Fibroblast of skin of left biceps (primary cell): Measurements from ENCODE around the gene DLG2.
A peak's percentile ranks its signal among the peaks of the same experiment; 100 is the strongest.

Experiments used
- DNase-seq, 2 experiments: peaks; one replicate each; pipeline ENCODE4 v3.0.0-alpha.2; 2013; ENCODE audit warnings: low read depth in 2 of 2

DLG2 gene

GRCh38 chr11:84780689-84781293 is 846.4 kb downstream of the DLG2 start:
- DNase-seq = peak in 1 of 2 experiments; percentile 13

GRCh38 chr11:84775503-84775902 is 851.6 kb downstream of the DLG2 start:
- no peak for DNase-seq

DNA sequence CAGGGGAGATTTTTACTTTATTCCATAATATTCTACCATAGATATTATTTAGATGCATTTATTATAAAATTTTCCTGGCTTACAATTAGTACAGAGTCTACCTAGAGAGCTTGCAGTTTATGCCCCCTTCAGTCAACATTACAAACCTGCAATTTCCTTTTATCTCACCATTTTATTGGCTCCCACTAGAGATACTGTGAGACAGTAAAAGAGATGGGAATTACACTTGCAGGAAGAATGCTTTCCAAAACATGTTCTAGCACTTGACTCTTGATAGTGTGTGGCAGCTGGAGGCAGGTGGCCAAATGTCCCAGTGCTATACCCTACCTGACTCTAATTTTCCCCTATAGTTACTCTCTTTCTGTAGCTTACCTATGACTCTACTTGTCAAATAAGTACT is 863.2 kb downstream of the DLG2 start:
- DNase-seq = no peak

DNA sequence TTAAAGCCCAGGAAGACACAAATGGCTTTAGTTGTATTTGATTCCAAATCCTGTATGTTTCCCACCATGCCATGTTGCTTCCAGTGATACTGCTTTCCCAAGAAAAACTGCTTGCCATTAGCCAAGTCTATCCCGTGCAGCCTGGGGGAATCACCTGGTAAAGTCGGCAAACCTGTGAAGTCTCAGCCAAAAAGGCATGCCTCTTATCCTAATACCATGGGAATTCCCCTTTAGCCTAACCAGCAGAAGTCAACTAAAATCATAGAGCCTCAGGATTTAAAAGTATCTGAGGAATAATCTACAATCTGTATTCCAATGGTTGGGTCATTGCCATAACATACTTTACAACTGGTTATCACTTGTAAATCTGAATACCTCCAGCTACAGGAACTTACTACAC is 869.4 kb downstream of the DLG2 start:
- DNase-seq = no peak

- no peak for DNase-seq
Observed at GRCh38 chr11:84751371-84751770, 875.8 kb downstream of the DLG2 start.

DNA sequence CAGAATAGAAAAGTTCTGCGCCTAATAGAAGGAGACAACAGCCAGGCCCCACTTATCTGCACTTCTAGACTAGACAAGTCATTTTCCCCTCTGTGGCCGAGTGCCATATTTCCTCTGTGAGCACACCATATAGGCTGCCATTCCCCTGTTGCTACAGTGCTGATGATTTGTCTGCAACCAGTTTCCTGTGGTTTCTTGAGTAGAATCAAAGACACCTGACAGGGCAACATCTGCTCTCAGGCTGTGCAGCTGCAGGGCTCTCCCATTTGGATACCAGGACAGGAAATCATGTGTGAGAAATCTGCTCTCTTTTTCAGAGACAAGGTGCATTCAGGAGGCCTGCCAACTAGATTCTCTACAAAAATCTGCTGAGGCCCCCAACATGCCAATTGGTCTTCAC is 879.3 kb downstream of the DLG2 start:
- no peak for DNase-seq

GRCh38 chr11:84740050-84740449 is 887.1 kb downstream of the DLG2 start:
- no peak for DNase-seq

DNA sequence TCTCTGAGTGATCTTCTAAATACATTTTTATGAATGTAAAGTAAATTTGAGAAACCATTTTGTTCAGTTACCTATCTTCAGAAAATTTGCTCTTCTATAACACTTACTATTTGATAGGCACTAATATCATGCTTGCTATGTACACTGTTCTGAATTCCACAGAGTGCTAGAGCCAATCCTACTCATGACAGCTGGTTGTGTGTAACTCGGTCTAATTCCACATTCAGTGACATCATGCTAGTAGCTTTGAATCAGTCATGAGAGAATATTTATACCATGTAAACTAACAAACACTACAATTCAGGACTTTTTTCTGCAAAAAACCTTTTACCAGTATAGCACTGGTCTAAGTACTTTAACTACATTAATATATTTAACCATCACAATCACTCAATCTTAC is 902.9 kb downstream of the DLG2 start:
- DNase-seq = no peak

DNA sequence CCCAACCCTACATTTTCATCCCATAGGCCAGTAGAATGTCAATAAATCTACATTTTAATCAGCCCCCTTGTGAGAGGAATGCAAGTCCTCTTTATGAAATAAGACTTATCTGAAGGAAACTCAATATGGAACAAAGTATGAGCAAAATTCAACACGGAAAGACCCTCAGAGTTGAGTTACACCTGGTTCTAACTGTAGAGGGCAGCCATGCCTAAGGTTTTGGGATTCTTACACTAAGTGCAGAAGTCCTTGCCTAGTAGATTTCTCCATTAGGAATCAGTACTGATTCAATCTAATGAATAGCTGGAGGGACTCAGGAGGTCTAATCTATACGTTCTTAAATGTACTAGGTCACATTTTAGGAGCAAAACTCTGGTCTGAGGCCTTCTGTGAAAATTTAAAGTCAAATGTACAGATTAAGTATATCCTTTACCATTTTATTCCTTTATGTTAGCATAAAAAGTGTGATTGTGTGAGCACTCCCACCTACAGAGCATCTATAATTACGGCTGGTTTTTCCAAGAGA is 904.5 kb downstream of the DLG2 start:
- DNase-seq = no peak

DNA sequence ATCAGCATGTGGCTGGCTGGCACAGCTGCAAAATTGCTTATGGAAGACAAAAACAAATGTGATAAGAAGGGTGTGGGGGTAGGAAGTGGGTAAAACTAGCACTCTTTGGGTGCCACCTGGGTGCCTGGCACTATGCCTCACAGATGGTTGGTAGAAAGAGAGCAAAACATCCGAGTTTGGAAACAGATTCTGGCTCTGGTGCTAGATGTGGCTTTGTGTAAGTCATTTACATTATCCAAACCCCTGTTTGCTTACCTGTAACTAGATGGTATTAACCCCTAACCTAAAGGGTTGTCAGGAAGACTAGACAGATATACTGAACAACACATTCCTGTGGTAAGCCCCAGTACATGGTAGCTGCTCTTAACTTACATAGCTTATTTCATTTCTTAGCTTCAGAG is 905.6 kb downstream of the DLG2 start:
- DNase-seq = no peak

GRCh38 chr11:84720706-84721402 is 906.3 kb downstream of the DLG2 start:
- no peak for DNase-seq

DNA sequence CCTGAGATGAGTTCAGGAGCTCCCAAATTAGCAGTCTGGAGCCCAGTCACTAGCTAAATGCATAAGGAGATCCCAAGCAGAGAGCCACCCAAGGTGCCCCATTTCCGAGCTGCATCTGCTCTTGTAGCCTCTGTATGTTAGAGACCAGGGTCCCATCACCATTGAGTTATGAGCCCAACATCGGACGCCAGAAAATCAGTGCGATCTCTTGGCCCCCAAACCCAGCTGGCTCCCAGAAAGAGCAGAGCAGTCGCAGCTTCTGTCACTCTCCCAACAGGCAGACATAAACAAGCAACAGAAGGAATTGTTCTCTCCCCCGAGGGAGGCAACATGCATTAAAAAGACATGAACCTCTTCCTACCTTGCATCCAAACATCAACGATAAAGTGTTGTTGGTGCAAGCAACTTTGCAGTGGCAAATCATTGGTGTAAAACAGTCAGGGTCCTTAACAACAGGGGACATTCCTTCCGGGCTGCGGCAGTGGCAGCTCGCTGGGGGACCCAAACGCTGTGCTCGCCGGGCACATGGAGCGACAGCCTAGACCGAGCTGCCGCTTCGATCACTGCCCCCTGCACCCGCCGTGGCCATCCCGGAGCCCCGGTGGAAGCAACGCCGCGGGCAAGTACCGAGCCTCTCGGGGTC is 907.1 kb downstream of the DLG2 start:
- DNase-seq = no peak

- DNase-seq = peak in 1 of 2 experiments; percentile 2
Observed at GRCh38 chr11:84714316-84714780, 912.8 kb downstream of the DLG2 start.

DNA sequence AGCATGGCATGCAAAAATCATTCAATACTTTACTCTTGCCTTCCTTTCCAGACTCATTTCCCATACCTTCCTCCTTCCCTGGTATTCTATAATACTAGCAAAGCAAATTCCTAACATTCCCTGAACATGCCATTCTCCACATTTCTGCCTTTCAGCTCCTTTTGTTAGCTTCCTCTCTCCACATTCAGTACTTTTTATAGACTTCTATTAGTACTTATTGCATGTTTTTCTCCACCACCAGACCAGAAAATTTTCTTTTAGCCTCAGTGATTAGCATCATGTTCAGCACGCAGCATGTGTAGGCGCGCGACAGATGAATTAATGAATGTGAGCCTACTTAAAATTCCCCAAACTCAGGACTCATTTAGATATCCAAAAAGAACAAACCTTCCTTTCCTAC is 935.3 kb downstream of the DLG2 start:
- DNase-seq = no peak

GRCh38 chr11:84687433-84687832 is 939.7 kb downstream of the DLG2 start:
- DNase-seq = no peak

DNA sequence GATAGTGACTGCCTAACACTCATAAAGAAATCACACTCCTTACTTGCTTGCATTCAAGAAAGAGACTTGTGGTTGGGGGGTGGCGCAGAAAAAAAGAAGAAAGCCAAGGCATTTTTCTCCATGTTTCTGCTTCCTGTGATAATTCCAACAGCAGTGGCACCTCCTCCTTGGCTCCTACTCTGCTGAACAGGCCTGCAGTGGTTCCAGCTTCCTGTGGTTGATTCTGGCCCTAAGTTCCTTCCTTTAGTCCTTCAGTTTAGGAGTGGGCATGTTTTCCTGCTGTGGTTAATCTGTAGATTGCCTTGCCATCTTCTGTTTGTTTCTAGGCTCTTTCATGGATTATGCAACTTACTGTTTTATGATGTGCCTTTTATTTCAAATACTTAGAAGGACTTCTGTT is 940.4 kb downstream of the DLG2 start:
- no peak for DNase-seq

DNA sequence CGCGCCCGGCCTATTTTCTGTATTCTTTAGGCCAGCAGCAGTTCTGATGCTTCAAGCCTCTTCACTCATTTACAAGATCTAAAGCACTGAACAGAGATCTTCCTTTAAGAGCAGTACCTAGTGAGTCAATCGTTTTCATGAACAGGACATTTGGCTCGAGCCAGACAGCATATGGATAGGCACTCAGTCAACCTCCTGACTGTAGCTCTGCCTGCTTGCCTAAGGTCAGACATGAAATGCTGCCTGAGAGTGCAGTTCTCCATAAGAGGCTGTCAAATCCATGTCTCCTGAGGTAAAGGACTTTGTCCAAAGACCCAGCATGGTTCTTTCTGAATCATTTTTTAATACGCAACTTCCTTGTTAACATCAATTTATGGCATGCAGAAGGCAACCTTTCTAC is 941.2 kb downstream of the DLG2 start:
- DNase-seq = no peak

DNA sequence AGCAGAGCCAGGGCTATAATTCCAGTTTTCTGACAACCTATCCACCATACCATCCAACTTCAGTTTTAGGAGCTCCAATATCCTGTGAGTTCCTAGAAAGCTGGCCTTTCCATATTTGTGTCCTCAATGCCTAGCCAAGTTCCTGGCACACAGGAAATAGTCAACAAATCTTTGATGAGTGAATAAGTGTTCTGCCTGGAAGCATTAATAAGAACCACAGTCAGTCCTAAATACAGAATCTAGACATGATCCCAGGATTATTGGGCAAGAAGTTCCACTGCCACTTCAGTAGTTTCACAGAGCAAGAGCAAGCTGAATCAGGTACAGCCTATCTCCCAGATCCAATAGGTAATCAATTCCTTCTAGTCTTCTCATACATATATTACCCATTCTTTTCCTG is 942.0 kb downstream of the DLG2 start:
- no peak for DNase-seq

DNA sequence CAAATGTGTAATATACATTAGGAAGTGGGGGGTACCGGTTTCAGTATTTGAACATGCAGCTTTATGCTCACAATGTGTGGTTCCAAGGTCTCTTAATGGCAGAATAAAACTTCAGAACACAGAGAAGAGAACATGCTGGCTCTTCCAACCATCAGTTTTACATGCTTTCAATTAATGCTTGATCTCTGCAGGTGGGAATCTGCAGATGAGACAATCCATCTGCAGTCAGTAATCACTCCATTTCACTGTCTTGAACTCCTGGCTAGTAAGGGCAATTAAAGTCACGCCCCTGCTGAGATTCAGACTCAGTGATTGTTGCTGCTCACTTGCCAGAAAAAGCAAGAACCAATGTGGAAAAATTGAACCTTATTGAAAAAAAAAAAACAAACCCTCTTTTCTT is 945.7 kb downstream of the DLG2 start:
- DNase-seq = no peak

DNA sequence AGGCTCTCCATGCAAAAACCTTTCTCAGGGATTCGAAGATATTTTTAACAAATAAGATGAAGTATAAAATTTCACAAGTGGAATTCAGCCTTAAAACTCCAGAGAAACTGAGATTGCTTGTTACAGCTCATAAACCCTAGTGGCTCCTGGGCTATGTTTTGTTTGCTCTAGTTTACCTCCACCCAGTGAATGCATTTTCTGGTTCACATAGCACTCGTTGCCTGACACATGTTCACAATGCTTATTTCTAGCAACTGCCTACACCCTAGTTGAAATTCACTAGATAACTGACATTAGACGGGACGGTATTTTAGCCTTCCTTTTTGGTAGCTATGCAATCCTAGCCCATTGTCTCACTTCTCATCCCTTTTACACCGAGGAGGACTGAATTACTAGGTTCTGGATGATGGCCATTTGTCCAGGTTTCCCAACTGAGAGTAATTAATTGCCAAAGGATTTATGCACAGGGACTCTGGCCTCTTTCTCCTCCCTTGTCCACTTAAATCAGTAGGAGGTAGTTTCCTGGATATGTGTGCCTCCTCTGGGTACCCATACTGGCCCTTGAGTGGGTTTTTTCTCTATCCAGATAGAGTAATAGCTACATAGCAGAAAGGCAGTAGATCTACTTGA is 951.6 kb downstream of the DLG2 start:
- DNase-seq = no peak

- peak in 1 of 2 experiments; percentile 2 for DNase-seq
Observed at GRCh38 chr11:84673753-84674152, 953.4 kb downstream of the DLG2 start.

- no peak for DNase-seq
Observed at GRCh38 chr11:84671325-84671999, 955.7 kb downstream of the DLG2 start.
